WTC11 (cell line): ENCODE measurements around the gene RHOA.

ENCODE experiments used
- ATF1 ChIP-seq: sonication (generic); formaldehyde crosslinking; IDR thresholded peaks from 2 replicates; pipeline ENCODE4 v1.8.1; 2023; ENCODE audit warnings: mild to moderate bottlenecking, moderate library complexity, missing genetic modification reagents
- ZNF416 ChIP-seq: fragments of 250-450 bp; sonication (Bioruptor Pico); IDR thresholded peaks from 2 replicates; pipeline ENCODE4 v1.9.0; 2021; ENCODE audit warnings: mild to moderate bottlenecking, inconsistent platforms
- ZNF423 ChIP-seq: fragments of 250-450 bp; sonication (Bioruptor Pico); IDR thresholded peaks from 2 replicates; pipeline ENCODE4 v2.1.2; 2022; ENCODE audit warnings: mild to moderate bottlenecking, moderate library complexity
- TF ChIP-seq, protein P1 (sequence below): sonication (generic); formaldehyde crosslinking; IDR thresholded peaks from 2 replicates; pipeline ENCODE4 v1.8.1; 2023; ENCODE audit warnings: mild to moderate bottlenecking, missing genetic modification reagents, borderline replicate concordance
- TF ChIP-seq, protein P2 (sequence below): sonication (generic); formaldehyde crosslinking; IDR thresholded peaks from 2 replicates; pipeline ENCODE4 v1.8.0; 2023; ENCODE audit warnings: mild to moderate bottlenecking, missing genetic modification reagents
- TF ChIP-seq, protein P3 (sequence below): fragments of 200-600 bp; IDR thresholded peaks from 2 replicates; pipeline ENCODE4 v1.8.0; 2022; ENCODE audit warnings: antibody characterized with exemption
- TF ChIP-seq, protein P4 (sequence below): sonication (generic); formaldehyde crosslinking; IDR thresholded peaks from 2 replicates; pipeline ENCODE4 v1.8.0; 2022; ENCODE audit warnings: mild to moderate bottlenecking, missing genetic modification reagents
- TF ChIP-seq, protein P5 (sequence below): sonication (generic); formaldehyde crosslinking; IDR thresholded peaks from 2 replicates; pipeline ENCODE4 v1.8.0; 2022; ENCODE audit warnings: mild to moderate bottlenecking, missing genetic modification reagents
- TF ChIP-seq, protein P6 (sequence below): sonication (generic); formaldehyde crosslinking; IDR thresholded peaks from 2 replicates; pipeline ENCODE4 v1.8.1; 2022; ENCODE audit warnings: mild to moderate bottlenecking, moderate library complexity, missing genetic modification reagents
- TF ChIP-seq, protein P7 (sequence below): sonication (generic); formaldehyde crosslinking; IDR thresholded peaks from 2 replicates; pipeline ENCODE4 v1.8.1; 2023; ENCODE audit warnings: mild to moderate bottlenecking, missing genetic modification reagents
- TF ChIP-seq, protein P8 (sequence below): sonication (generic); formaldehyde crosslinking; IDR thresholded peaks from 2 replicates; pipeline ENCODE4 v1.8.1; 2023; ENCODE audit warnings: mild to moderate bottlenecking, moderate library complexity, missing genetic modification reagents

DNA sequence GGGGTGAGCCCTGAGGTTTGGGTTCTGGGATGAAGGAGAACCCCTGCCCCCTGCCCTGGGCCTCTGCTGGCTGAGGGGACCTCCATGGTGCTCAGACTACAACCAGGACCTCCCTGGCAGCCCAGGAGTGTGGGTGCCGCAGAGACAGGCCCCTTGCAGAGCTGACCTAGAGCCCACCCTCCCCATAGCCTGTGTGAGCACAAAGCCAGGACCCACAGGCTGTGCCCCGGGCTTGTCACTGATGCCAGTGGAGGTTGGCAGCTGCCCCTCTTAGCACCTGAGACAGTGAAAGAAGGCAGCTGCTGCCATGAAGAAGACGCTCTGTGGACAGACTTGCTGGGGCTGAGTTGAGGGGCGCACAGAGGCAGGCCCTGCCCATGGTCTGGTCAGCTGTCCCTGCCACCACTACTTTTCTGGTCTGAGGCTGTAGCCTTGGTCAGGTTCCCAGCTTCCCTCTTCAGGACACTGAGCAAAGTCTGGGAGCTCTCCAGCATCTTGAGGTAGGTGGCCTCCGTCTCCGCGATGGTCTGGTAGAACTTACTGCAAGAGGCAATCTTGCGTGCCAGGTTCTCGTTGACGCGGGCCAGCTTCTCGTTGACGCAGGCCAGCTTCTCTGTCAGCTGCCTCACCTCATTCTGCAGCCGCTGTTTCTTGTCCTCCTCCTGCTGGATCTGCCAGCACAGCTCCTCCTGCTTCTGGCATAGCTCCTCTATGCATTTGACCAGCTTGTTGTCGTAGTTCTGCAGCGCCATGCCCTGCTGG, 94.9 kb downstream of the RHOA start:
- TF ChIP-seq ZNF416 (CRISPR knock-in tag) (no peak), ZNF423 (CRISPR knock-in tag) (no peak), ATF1 (CRISPR knock-in tag) (no peak)
- TF ChIP-seq, protein P1, sequence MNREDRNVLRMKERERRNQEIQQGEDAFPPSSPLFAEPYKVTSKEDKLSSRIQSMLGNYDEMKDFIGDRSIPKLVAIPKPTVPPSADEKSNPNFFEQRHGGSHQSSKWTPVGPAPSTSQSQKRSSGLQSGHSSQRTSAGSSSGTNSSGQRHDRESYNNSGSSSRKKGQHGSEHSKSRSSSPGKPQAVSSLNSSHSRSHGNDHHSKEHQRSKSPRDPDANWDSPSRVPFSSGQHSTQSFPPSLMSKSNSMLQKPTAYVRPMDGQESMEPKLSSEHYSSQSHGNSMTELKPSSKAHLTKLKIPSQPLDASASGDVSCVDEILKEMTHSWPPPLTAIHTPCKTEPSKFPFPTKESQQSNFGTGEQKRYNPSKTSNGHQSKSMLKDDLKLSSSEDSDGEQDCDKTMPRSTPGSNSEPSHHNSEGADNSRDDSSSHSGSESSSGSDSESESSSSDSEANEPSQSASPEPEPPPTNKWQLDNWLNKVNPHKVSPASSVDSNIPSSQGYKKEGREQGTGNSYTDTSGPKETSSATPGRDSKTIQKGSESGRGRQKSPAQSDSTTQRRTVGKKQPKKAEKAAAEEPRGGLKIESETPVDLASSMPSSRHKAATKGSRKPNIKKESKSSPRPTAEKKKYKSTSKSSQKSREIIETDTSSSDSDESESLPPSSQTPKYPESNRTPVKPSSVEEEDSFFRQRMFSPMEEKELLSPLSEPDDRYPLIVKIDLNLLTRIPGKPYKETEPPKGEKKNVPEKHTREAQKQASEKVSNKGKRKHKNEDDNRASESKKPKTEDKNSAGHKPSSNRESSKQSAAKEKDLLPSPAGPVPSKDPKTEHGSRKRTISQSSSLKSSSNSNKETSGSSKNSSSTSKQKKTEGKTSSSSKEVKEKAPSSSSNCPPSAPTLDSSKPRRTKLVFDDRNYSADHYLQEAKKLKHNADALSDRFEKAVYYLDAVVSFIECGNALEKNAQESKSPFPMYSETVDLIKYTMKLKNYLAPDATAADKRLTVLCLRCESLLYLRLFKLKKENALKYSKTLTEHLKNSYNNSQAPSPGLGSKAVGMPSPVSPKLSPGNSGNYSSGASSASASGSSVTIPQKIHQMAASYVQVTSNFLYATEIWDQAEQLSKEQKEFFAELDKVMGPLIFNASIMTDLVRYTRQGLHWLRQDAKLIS: no peak
- TF ChIP-seq, protein P2, sequence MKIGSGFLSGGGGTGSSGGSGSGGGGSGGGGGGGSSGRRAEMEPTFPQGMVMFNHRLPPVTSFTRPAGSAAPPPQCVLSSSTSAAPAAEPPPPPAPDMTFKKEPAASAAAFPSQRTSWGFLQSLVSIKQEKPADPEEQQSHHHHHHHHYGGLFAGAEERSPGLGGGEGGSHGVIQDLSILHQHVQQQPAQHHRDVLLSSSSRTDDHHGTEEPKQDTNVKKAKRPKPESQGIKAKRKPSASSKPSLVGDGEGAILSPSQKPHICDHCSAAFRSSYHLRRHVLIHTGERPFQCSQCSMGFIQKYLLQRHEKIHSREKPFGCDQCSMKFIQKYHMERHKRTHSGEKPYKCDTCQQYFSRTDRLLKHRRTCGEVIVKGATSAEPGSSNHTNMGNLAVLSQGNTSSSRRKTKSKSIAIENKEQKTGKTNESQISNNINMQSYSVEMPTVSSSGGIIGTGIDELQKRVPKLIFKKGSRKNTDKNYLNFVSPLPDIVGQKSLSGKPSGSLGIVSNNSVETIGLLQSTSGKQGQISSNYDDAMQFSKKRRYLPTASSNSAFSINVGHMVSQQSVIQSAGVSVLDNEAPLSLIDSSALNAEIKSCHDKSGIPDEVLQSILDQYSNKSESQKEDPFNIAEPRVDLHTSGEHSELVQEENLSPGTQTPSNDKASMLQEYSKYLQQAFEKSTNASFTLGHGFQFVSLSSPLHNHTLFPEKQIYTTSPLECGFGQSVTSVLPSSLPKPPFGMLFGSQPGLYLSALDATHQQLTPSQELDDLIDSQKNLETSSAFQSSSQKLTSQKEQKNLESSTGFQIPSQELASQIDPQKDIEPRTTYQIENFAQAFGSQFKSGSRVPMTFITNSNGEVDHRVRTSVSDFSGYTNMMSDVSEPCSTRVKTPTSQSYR (CRISPR knock-in tag): no peak
- TF ChIP-seq, protein P3, sequence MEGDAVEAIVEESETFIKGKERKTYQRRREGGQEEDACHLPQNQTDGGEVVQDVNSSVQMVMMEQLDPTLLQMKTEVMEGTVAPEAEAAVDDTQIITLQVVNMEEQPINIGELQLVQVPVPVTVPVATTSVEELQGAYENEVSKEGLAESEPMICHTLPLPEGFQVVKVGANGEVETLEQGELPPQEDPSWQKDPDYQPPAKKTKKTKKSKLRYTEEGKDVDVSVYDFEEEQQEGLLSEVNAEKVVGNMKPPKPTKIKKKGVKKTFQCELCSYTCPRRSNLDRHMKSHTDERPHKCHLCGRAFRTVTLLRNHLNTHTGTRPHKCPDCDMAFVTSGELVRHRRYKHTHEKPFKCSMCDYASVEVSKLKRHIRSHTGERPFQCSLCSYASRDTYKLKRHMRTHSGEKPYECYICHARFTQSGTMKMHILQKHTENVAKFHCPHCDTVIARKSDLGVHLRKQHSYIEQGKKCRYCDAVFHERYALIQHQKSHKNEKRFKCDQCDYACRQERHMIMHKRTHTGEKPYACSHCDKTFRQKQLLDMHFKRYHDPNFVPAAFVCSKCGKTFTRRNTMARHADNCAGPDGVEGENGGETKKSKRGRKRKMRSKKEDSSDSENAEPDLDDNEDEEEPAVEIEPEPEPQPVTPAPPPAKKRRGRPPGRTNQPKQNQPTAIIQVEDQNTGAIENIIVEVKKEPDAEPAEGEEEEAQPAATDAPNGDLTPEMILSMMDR: no peak
- TF ChIP-seq, protein P4, sequence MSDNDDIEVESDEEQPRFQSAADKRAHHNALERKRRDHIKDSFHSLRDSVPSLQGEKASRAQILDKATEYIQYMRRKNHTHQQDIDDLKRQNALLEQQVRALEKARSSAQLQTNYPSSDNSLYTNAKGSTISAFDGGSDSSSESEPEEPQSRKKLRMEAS (CRISPR knock-in tag): no peak
- TF ChIP-seq, protein P5, sequence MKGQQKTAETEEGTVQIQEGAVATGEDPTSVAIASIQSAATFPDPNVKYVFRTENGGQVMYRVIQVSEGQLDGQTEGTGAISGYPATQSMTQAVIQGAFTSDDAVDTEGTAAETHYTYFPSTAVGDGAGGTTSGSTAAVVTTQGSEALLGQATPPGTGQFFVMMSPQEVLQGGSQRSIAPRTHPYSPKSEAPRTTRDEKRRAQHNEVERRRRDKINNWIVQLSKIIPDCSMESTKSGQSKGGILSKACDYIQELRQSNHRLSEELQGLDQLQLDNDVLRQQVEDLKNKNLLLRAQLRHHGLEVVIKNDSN (CRISPR knock-in tag): no peak
- TF ChIP-seq, protein P6, sequence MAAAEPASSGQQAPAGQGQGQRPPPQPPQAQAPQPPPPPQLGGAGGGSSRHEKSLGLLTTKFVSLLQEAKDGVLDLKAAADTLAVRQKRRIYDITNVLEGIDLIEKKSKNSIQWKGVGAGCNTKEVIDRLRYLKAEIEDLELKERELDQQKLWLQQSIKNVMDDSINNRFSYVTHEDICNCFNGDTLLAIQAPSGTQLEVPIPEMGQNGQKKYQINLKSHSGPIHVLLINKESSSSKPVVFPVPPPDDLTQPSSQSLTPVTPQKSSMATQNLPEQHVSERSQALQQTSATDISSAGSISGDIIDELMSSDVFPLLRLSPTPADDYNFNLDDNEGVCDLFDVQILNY: no peak
- TF ChIP-seq, protein P7, sequence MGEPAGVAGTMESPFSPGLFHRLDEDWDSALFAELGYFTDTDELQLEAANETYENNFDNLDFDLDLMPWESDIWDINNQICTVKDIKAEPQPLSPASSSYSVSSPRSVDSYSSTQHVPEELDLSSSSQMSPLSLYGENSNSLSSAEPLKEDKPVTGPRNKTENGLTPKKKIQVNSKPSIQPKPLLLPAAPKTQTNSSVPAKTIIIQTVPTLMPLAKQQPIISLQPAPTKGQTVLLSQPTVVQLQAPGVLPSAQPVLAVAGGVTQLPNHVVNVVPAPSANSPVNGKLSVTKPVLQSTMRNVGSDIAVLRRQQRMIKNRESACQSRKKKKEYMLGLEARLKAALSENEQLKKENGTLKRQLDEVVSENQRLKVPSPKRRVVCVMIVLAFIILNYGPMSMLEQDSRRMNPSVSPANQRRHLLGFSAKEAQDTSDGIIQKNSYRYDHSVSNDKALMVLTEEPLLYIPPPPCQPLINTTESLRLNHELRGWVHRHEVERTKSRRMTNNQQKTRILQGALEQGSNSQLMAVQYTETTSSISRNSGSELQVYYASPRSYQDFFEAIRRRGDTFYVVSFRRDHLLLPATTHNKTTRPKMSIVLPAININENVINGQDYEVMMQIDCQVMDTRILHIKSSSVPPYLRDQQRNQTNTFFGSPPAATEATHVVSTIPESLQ: no peak
- TF ChIP-seq, protein P8, sequence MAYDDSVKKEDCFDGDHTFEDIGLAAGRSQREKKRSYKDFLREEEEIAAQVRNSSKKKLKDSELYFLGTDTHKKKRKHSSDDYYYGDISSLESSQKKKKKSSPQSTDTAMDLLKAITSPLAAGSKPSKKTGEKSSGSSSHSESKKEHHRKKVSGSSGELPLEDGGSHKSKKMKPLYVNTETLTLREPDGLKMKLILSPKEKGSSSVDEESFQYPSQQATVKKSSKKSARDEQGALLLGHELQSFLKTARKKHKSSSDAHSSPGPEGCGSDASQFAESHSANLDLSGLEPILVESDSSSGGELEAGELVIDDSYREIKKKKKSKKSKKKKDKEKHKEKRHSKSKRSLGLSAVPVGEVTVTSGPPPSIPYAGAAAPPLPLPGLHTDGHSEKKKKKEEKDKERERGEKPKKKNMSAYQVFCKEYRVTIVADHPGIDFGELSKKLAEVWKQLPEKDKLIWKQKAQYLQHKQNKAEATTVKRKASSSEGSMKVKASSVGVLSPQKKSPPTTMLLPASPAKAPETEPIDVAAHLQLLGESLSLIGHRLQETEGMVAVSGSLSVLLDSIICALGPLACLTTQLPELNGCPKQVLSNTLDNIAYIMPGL: no peak
